ENCODE data around the gene GOT1. TPM values are rescaled to one million over a fixed set of nuclear protein-coding genes. Genes with fewer than 3 reads are reported as not detected.

GOT1 gene
- total RNA-seq, 4 donors from 2014 or later, result 8.5 to 54.8 (median 24.3) TPM

DNA sequence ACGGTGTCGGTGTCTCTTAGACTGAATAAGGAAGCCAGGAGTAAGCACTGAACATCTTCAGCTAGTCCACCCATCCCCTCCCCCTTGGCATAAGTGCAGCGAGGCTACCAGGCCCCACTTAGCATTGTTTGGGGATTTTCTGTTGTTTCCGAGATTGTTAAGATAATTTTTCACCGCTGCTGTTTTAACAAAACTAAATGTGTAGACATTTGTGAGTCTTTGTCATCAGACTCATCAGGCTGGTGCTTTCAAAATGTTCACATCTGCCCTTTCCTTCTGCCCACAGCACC, 21.0 kb upstream of the GOT1 start:
- no peak overlapping the region for H3K4me3 ChIP-seq (ENCODE audit: low read depth, poor library complexity, severe bottlenecking)
- no peak for DNase-seq (ENCODE audit: low spot score in 2 of 2)
- intact Hi-C loops (cut with DNase I; ENCODE audit: low total_unique reads), result no loop called here
- no peak for TF ChIP-seq POLR2A (IDR thresholded peaks at IDR 0.05)
- TF ChIP-seq, protein P1, sequence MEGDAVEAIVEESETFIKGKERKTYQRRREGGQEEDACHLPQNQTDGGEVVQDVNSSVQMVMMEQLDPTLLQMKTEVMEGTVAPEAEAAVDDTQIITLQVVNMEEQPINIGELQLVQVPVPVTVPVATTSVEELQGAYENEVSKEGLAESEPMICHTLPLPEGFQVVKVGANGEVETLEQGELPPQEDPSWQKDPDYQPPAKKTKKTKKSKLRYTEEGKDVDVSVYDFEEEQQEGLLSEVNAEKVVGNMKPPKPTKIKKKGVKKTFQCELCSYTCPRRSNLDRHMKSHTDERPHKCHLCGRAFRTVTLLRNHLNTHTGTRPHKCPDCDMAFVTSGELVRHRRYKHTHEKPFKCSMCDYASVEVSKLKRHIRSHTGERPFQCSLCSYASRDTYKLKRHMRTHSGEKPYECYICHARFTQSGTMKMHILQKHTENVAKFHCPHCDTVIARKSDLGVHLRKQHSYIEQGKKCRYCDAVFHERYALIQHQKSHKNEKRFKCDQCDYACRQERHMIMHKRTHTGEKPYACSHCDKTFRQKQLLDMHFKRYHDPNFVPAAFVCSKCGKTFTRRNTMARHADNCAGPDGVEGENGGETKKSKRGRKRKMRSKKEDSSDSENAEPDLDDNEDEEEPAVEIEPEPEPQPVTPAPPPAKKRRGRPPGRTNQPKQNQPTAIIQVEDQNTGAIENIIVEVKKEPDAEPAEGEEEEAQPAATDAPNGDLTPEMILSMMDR (IDR thresholded peaks at IDR 0.05), result no peak
- WGBS, 2 donors, result 57 to 69% methylated on average over 5 of the region's 5 CpGs

DNA sequence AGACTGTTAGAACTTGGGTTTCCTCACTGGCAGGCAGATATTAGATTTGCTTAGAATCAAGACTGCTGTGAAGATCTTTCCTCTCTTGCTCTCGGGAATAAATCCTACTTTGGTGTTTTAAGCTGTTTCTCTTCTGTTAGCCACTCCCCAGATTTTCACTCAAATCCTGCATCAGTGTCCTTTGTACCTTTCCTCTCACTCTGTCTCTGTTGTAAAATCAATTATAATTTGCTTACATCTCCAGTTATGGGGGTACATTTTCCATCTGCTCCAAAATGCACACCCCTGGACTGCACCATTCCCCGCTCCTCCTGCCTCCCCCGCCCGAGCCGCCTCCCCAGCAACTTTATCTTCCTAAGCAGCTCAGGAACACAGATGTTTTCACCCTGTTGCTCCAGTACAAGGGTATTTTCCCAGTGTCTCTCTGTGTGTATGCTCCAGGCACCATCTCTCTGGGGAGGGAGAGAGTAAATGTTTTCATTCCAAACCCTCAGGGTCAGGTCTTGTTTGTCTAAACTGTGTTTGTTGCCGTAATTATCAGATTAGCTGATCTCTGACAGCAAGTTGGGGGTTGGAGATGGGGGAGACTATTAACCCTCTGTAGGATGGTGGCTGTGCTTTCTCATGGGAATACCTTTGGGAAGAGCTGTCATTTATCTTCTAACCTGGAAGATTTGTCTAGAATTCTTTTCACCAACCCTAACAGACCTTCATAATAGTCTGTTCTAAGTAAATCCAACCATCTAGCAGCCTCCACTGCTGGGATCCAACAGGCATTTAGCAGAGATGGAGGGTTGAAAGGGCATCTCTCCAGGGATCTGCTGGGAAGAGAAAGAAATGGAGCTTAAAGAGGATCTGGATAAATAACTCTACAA, 20.4 kb upstream of the GOT1 start:
- WGBS, 2 donors, result 29 to 30% methylated on average over 6 of the region's 6 CpGs
- DNase-seq (ENCODE audit: low spot score in 2 of 2), result no peak
- no peak overlapping the region for H3K4me3 ChIP-seq (ENCODE audit: low read depth, poor library complexity, severe bottlenecking)
- TF ChIP-seq POLR2A (IDR thresholded peaks at IDR 0.05), result no peak
- TF ChIP-seq, protein P1 (IDR thresholded peaks at IDR 0.05), result no peak
- intact Hi-C loops (cut with DNase I; ENCODE audit: low total_unique reads), result no loop called here

DNA sequence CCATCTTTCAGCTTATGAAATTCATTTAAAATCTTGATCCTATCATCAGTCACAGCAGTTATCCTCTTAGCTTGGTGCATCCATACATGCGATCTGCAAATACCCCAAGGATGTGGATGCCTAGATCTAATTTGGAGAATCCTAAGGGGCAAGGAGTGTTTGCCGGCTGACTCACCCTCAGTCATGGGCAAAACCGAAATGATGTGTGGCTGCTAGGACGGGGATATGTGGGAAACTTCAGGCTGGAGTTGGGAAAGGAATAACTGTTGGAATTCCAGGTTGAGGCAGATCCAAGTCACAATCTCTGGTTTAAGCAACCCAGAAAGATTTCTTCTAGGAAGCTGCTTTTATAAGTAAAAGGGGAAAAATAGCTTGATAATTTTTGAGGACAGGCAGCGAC, 19.7 kb upstream of the GOT1 start:
- intact Hi-C loops (cut with DNase I; ENCODE audit: low total_unique reads), result no loop called here
- WGBS, 2 donors, result 76 to 83% methylated on average over 5 of the region's 5 CpGs
- no peak for DNase-seq (ENCODE audit: low spot score in 2 of 2)
- TF ChIP-seq POLR2A (IDR thresholded peaks at IDR 0.05), result no peak
- TF ChIP-seq, protein P1 (IDR thresholded peaks at IDR 0.05), result no peak
- no peak overlapping the region for H3K4me3 ChIP-seq (ENCODE audit: low read depth, poor library complexity, severe bottlenecking)

DNA sequence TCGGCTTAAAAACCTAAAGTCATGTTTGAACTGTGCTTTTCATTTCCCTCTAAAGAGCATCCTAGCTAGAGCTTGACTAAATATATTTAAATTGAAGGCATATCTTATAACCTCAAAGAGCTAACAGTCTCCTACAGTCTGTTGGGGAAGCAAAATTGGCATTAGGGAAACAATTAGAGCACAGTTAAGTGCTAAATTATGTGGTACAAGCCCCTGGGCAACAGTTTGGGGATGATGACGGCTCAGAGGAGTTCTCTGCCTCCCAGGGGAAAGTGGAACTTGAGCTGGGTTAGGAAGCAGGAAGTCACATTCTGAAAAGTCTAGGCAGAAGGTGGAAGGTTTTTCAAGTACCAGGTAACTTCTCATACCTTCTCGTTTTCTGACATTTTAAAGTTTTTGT, 18.6 kb upstream of the GOT1 start:
- TF ChIP-seq, protein P1 (IDR thresholded peaks at IDR 0.05), result no peak
- no peak for TF ChIP-seq POLR2A (IDR thresholded peaks at IDR 0.05)
- 73 to 80% methylated on average over 3 of the region's 3 CpGs for WGBS, 2 donors
- intact Hi-C loops (cut with DNase I; ENCODE audit: low total_unique reads), result no loop called here
- H3K4me3 ChIP-seq (ENCODE audit: low read depth, poor library complexity, severe bottlenecking), result no peak overlapping the region
- no peak for DNase-seq (ENCODE audit: low spot score in 2 of 2)

DNA sequence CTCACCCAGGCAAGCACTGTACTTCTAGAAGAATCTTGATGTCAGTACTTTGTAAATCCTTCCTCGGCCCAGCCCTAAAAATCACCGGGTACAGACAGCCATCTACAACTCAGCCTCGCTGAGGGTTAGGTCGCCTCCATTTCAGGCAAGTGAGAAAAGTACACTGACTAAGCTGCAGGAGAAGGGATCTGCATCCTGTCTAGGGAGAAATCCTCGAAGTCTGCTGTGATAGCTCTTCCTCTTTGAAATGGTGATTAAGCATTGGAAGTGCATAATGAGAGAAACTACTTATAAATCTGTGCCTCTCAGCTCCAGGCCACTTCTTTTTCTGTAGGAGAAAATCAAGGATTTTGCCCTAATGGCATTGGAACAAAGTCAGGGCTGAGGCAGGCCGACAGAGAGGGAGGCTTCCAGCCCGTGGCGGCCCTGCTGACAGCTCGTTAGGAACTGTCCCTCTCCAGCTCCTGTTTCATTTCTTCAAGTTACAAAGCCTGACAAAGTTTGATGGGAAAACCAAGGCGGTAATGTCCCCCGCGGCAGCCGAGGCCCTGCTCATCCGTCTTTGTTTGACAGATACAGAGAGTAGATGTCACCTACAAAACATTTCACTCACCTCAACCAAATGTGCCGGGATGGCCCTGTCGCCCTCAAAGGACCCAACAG, 14.1 kb upstream of the GOT1 start:
- TF ChIP-seq, protein P1 (IDR thresholded peaks at IDR 0.05), result no peak
- no peak for TF ChIP-seq POLR2A (IDR thresholded peaks at IDR 0.05)
- WGBS, 2 donors, result 55 to 58% methylated on average over 16 of the region's 16 CpGs
- intact Hi-C loops (cut with DNase I; ENCODE audit: low total_unique reads), result no loop called here
- DNase-seq (ENCODE audit: low spot score in 2 of 2), result no peak
- H3K4me3 ChIP-seq (ENCODE audit: low read depth, poor library complexity, severe bottlenecking), result no peak overlapping the region
